ENCODE data around the gene PARD6G. TPM values are rescaled to one million over a fixed set of nuclear protein-coding genes. Genes with fewer than 3 reads are reported as not detected.

Gene PARD6G
- 0.46 and 0.97 TPM in 2 replicates for total RNA-seq

GRCh38 chr18:80247393-80247841 is at the start of gene PARD6G:
PARD6G (minus strand) TSS chr18:80247514; CDS start chr18:80247348, 166 bp downstream.

GRCh38 chr18:80108739-80109675 is 138.3 kb downstream of the PARD6G start, which contains the start of gene ADNP2:
ADNP2 (plus strand) TSS chr18:80109262; CDS start chr18:80117543, 8,281 bp downstream.

Other genes with a start within 250 kb of the PARD6G start
- gene RBFA, start 213.1 kb downstream of the PARD6G start, total RNA-seq, result 32.2 and 38.5 TPM in 2 replicates
- 18.2 and 18.8 TPM in 2 replicates for gene ADNP2, start 138.3 kb downstream of the PARD6G start, total RNA-seq